ES-I3 (cell line): ENCODE data around the gene SLC5A9.
"Not testable (repeated sequence)": the region's sequence is repeated elsewhere in the genome, so short reads cannot be mapped to it uniquely, and the experiment has no call there.

Experiments
- H3K36me3 ChIP-seq: 2 replicates; pipeline ENCODE4 v1.6.1; 2013; ENCODE audit warnings: mild to moderate bottlenecking, low read length, control low read depth, moderate library complexity; ENCODE audit not compliant: insufficient read depth
- H3K4me1 ChIP-seq: 2 replicates; pipeline ENCODE4 v1.6.1; 2013; ENCODE audit warnings: mild to moderate bottlenecking, control low read depth, low read length; ENCODE audit not compliant: insufficient read depth
- H3K9ac ChIP-seq: 2 replicates; pipeline ENCODE4 v1.6.1; 2013; ENCODE audit warnings: low read depth, mild to moderate bottlenecking, low read length, moderate library complexity
- H3K9me3 ChIP-seq: 2 replicates; pipeline ENCODE4 v1.6.1; 2013; ENCODE audit warnings: mild to moderate bottlenecking, low read length, moderate library complexity; ENCODE audit not compliant: control insufficient read depth, insufficient read depth

Gene SLC5A9

GRCh38 chr1:48282329-48282728 lies 59.8 kb downstream of the SLC5A9 start:
- not testable (repeated sequence) for H3K9ac ChIP-seq, H3K4me1 ChIP-seq, H3K9me3 ChIP-seq, H3K36me3 ChIP-seq

- not testable (repeated sequence) for H3K4me1 ChIP-seq, H3K9ac ChIP-seq, H3K9me3 ChIP-seq, H3K36me3 ChIP-seq
Measured at GRCh38 chr1:48284696-48285420, 62.3 kb downstream of the SLC5A9 start.

- no peaks in the 10 kb centered on the region; the same call in 1 of the 2 replicates for H3K36me3 ChIP-seq
- H3K9me3 ChIP-seq, result no peaks in the 10 kb centered on the region
- no peak overlapping the region for H3K9ac ChIP-seq
- H3K4me1 ChIP-seq, result no peaks in the 10 kb centered on the region
Measured at GRCh38 chr1:48285525-48285924, 63.0 kb downstream of the SLC5A9 start.

GRCh38 chr1:48291421-48291820 lies 68.9 kb downstream of the SLC5A9 start:
- H3K9ac ChIP-seq, result no peak overlapping the region
- no peaks in the 10 kb centered on the region for H3K9me3 ChIP-seq
- H3K36me3 ChIP-seq, result no peaks in the 10 kb centered on the region
- 0 out of 2 replicates have a peak, but pooled peaks cover 3% of the 10 kb centered on the region for H3K4me1 ChIP-seq

- Histone ChIP-seq H3K4me1 (0 out of 2 replicates have a peak, but pooled peaks cover 3% of the 10 kb centered on the region), H3K9me3 (no peaks in the 10 kb centered on the region), H3K9ac (no peak overlapping the region), H3K36me3 (no peaks in the 10 kb centered on the region)
Measured at GRCh38 chr1:48292706-48293105, 70.2 kb downstream of the SLC5A9 start.

- H3K9me3 ChIP-seq, H3K36me3 ChIP-seq, H3K4me1 ChIP-seq, H3K9ac ChIP-seq: not testable (repeated sequence)
Measured at GRCh38 chr1:48294094-48294493, 71.6 kb downstream of the SLC5A9 start.

GRCh38 chr1:48294656-48295055 lies 72.1 kb downstream of the SLC5A9 start:
- Histone ChIP-seq H3K9ac (no peak overlapping the region), H3K36me3 (no peaks in the 10 kb centered on the region), H3K4me1 (0 out of 2 replicates have a peak, but pooled peaks cover 3% of the 10 kb centered on the region), H3K9me3 (no peaks in the 10 kb centered on the region)
